Measurements from ENCODE around the gene SCAMP2.
A peak's percentile ranks its signal among the peaks of the same experiment; 100 is the strongest.
"Not testable (repeated sequence)": the region's sequence is repeated elsewhere in the genome, so short reads cannot be mapped to it uniquely, and the experiment has no call there.

SCAMP2 gene

GRCh38 chr15:74873036-74873755 lies at the start of gene SCAMP2:
Gene SCAMP2, minus strand, starts transcription at chr15:74873365. Its CDS starts 110 bp downstream, at chr15:74873255.
- DNase-seq (ENCODE audit: low read depth), result peak; percentile 81

GRCh38 chr15:74920456-74920855 lies 47.3 kb upstream of the SCAMP2 start:
- no peak for DNase-seq (ENCODE audit: low read depth)

GRCh38 chr15:74917676-74918075 lies 44.5 kb upstream of the SCAMP2 start:
- DNase-seq (ENCODE audit: low read depth), result no peak

GRCh38 chr15:74913799-74914198 lies 40.6 kb upstream of the SCAMP2 start:
- DNase-seq (ENCODE audit: low read depth), result not testable (repeated sequence)

GRCh38 chr15:74913041-74913440 lies 39.9 kb upstream of the SCAMP2 start:
- no peak for DNase-seq (ENCODE audit: low read depth)

GRCh38 chr15:74908635-74909034 lies 35.5 kb upstream of the SCAMP2 start:
- DNase-seq (ENCODE audit: low read depth), result no peak

- no peak for DNase-seq (ENCODE audit: low read depth)
Observed at GRCh38 chr15:74907163-74907870, 34.2 kb upstream of the SCAMP2 start.

- DNase-seq (ENCODE audit: low read depth), result peak; percentile 66
Observed at GRCh38 chr15:74906450-74907162, 33.4 kb upstream of the SCAMP2 start, which contains the start of gene FAM219B. Gene FAM219B, minus strand, starts transcription at chr15:74906851. Its CDS starts 51 bp downstream, at chr15:74906800.

- DNase-seq (ENCODE audit: low read depth), result no peak
Observed at GRCh38 chr15:74906067-74906449, 32.9 kb upstream of the SCAMP2 start.

- DNase-seq (ENCODE audit: low read depth), result no peak
Observed at GRCh38 chr15:74904190-74904805, 31.1 kb upstream of the SCAMP2 start.

- no peak for DNase-seq (ENCODE audit: low read depth)
Observed at GRCh38 chr15:74903676-74904075, 30.5 kb upstream of the SCAMP2 start.

- DNase-seq (ENCODE audit: low read depth), result no peak
Observed at GRCh38 chr15:74902295-74903075, 29.3 kb upstream of the SCAMP2 start.

- peak; percentile 37 for DNase-seq (ENCODE audit: low read depth)
Observed at GRCh38 chr15:74901612-74902063, 28.5 kb upstream of the SCAMP2 start.

- no peak for DNase-seq (ENCODE audit: low read depth)
Observed at GRCh38 chr15:74897300-74897701, 24.1 kb upstream of the SCAMP2 start.

- DNase-seq (ENCODE audit: low read depth), result no peak
Observed at GRCh38 chr15:74896316-74896715, 23.2 kb upstream of the SCAMP2 start.

GRCh38 chr15:74895830-74896229 lies 22.7 kb upstream of the SCAMP2 start:
- DNase-seq (ENCODE audit: low read depth), result no peak

- not testable (repeated sequence) for DNase-seq (ENCODE audit: low read depth)
Observed at GRCh38 chr15:74894383-74894782, 21.2 kb upstream of the SCAMP2 start.

GRCh38 chr15:74893627-74894026 lies 20.5 kb upstream of the SCAMP2 start:
- no peak for DNase-seq (ENCODE audit: low read depth)

GRCh38 chr15:74892931-74893330 lies 19.8 kb upstream of the SCAMP2 start:
- no peak for DNase-seq (ENCODE audit: low read depth)

GRCh38 chr15:74892313-74892712 lies 19.1 kb upstream of the SCAMP2 start:
- DNase-seq (ENCODE audit: low read depth), result no peak

GRCh38 chr15:74891469-74891868 lies 18.3 kb upstream of the SCAMP2 start:
- no peak for DNase-seq (ENCODE audit: low read depth)

GRCh38 chr15:74890665-74890960 lies 17.4 kb upstream of the SCAMP2 start:
- no peak for DNase-seq (ENCODE audit: low read depth)

All from stimulated activated CD8-positive, alpha-beta memory T cell treated with anti-CD3 and anti-CD28 coated beads, Interleukin-12 subunit alpha, Interleukin-12 subunit beta, amount 100 ng/mL, for 1 hour (primary cell).